K562 (cell line): ENCODE measurements around the gene HAUS2. TPM values are rescaled to one million over a fixed set of nuclear protein-coding genes. Genes with fewer than 3 reads are reported as not detected.
A peak's percentile ranks its signal among the peaks of the same experiment; 100 is the strongest.

Experiments
- ATAC-seq: fragments of 200-7000 bp; cut with Tn5 transposase; 3 replicates; pipeline ENCODE4 v1.9.1; 2020; ENCODE audit warnings: moderate library complexity
- BruUV-seq: library from RNA; stranded (reverse); fragments of 400-500 nt; replicated peaks from 2 replicates; lab custom pipeline; 2021; lab: Mats Ljungman, UMichigan
- CTCF ChIA-PET: fragments of 300-600 bp; formaldehyde crosslinking; extraction: SDS; loops from one replicate; lab custom pipeline; 2021; ENCODE audit warnings: low intra/inter-chr PET ratio; lab: Yijun Ruan, JAX
- POLR2A ChIA-PET: fragments of 300-600, 350-650 bp; sonication (Branson Sonifier 250); formaldehyde crosslinking; extraction: SDS; loops from one replicate; lab custom pipeline; 2021; ENCODE audit warnings: antibody characterized with exemption, inconsistent platforms; lab: Yijun Ruan, JAX
- DNase-seq, 4 experiments: peaks; one replicate each; pipeline versions ENCODE4 v3.0.0 to v3.0.0-alpha.2; 2011 to 2018; ENCODE audit warnings: low spot score in 3 of 4, mixed read lengths in 3 of 4; ENCODE audit errors: extremely low read depth in 1 of 4
- FAIRE-seq: peaks from 2 replicates; lab custom pipeline; 2011; peaks lifted over from hg19 to GRCh38; lab: Jason Lieb, UNC
- H2AFZ ChIP-seq: 2 replicates; pipeline ENCODE4 v1.6.0; 2011; ENCODE audit warnings: low read depth, low read length, control low read depth, inconsistent platforms
- H3K27ac ChIP-seq: fragments of 200-600 bp; 3 replicates; pipeline ENCODE4 v1.8.0; 2011; ENCODE audit warnings: low read depth, mild to moderate bottlenecking, control low read depth, inconsistent platforms, low read length, moderate library complexity, mixed read lengths; ENCODE audit errors: extremely low read depth
- H3K27me3 ChIP-seq, 2 experiments: fragments of 300-600 bp in 1 of 2; 2 replicates in 1 of 2; 3 replicates in 1 of 2; pipeline versions ENCODE4 v1.6.0 to v1.8.0; 2011; ENCODE audit warnings: inconsistent platforms in 2 of 2, low read length in 2 of 2, mild to moderate bottlenecking in 1 of 2, mixed read lengths in 1 of 2, moderate library complexity in 1 of 2; ENCODE audit not compliant: control insufficient read depth in 2 of 2, insufficient read depth in 2 of 2
- H3K36me3 ChIP-seq: fragments of 300-600 bp; 3 replicates; pipeline ENCODE4 v1.8.0; 2011; ENCODE audit warnings: mild to moderate bottlenecking, low read length, inconsistent platforms; ENCODE audit not compliant: control insufficient read depth, insufficient read depth
- H3K4me1 ChIP-seq, 2 experiments: fragments of 200-600 bp in 1 of 2; replicated peaks in 1 of 2; 2 replicates in 1 of 2; 3 replicates in 1 of 2; pipeline versions ENCODE4 v1.5.1 to v1.8.0; 2011; ENCODE audit warnings: inconsistent platforms in 2 of 2, low read length in 2 of 2, mild to moderate bottlenecking in 1 of 2, mixed read lengths in 1 of 2, moderate library complexity in 1 of 2; ENCODE audit not compliant: control insufficient read depth in 2 of 2, insufficient read depth in 2 of 2
- H3K4me2 ChIP-seq: 2 replicates; pipeline ENCODE4 v1.6.1; 2011; ENCODE audit warnings: low read length, control low read depth, inconsistent platforms, mixed read lengths; ENCODE audit not compliant: insufficient read depth
- H3K4me3 ChIP-seq: fragments of 200-600 bp; sonication (generic), shearing (Covaris generic); 2 replicates; pipeline ENCODE4 v1.5.1; 2016; ENCODE audit warnings: control low read depth, inconsistent platforms
- H3K79me2 ChIP-seq: fragments of 200-600 bp; 3 replicates; pipeline ENCODE4 v1.8.0; 2011; ENCODE audit warnings: low read length, inconsistent platforms; ENCODE audit not compliant: control insufficient read depth, insufficient read depth
- H3K9ac ChIP-seq, 2 experiments: 2 replicates each; pipeline versions ENCODE4 v1.6.0 to v1.6.1; 2011; ENCODE audit warnings: low read depth in 2 of 2, low read length in 2 of 2, control low read depth in 1 of 2, inconsistent platforms in 1 of 2, mild to moderate bottlenecking in 1 of 2, mixed read lengths in 1 of 2; ENCODE audit not compliant: insufficient read depth in 1 of 2
- H3K9me1 ChIP-seq: one replicate; pipeline ENCODE4 v1.6.0; 2011; ENCODE audit warnings: inconsistent platforms, mild to moderate bottlenecking, low read length, moderate library complexity; ENCODE audit not compliant: control insufficient read depth, insufficient read depth
- H3K9me3 ChIP-seq: replicated peaks from 2 replicates; pipeline ENCODE4 v1.5.1; 2011; ENCODE audit warnings: low read depth, low read length, inconsistent platforms; ENCODE audit not compliant: control insufficient read depth, insufficient read depth
- H4K20me1 ChIP-seq: replicated peaks from 2 replicates; pipeline ENCODE4 v1.6.1; 2011; ENCODE audit warnings: low read length, inconsistent platforms, mixed read lengths; ENCODE audit not compliant: control insufficient read depth, insufficient read depth
- GATAD2B ChIP-seq: fragments of 450-650 bp; IDR thresholded peaks from 2 replicates; pipeline ENCODE4 v1.6.1; 2017; ENCODE audit warnings: mild to moderate bottlenecking, borderline replicate concordance
- HDAC6 ChIP-seq: IDR thresholded peaks from 2 replicates; pipeline ENCODE4 v1.6.1; 2012; ENCODE audit warnings: low read depth, mild to moderate bottlenecking, control low read depth, inconsistent platforms, low read length, moderate library complexity
- ILF3 ChIP-seq: fragments of 450-650 bp; IDR thresholded peaks from 2 replicates; pipeline ENCODE4 v1.6.1; 2018; ENCODE audit warnings: antibody characterized with exemption, mild to moderate bottlenecking, moderate library complexity, borderline replicate concordance
- JUN ChIP-seq, 2 experiments: sonication (generic) in 1 of 2; formaldehyde crosslinking in 1 of 2; IDR thresholded peaks; 2 replicates each; pipeline versions ENCODE4 v1.6.1 to v1.8.0; 2012 to 2022; ENCODE audit warnings: borderline replicate concordance in 2 of 2, mild to moderate bottlenecking in 2 of 2, improper control_type of control experiment in 1 of 2, low read depth in 1 of 2, low read length in 1 of 2, missing genetic modification reagents in 1 of 2
- KAT7 ChIP-seq: sonication (generic); formaldehyde crosslinking; IDR thresholded peaks from 2 replicates; pipeline ENCODE4 v1.8.0; 2022; ENCODE audit warnings: missing genetic modification reagents, mild to moderate bottlenecking, borderline replicate concordance
- MCM2 ChIP-seq: fragments of 450-650 bp; IDR thresholded peaks from 2 replicates; pipeline ENCODE4 v1.6.1; 2017; ENCODE audit warnings: low read depth, mild to moderate bottlenecking
- MIER1 ChIP-seq: fragments of 450-650 bp; IDR thresholded peaks from 2 replicates; pipeline ENCODE4 v1.6.1; 2016; ENCODE audit warnings: antibody characterized with exemption, mild to moderate bottlenecking, low read depth
- RB1 ChIP-seq: fragments of 450-650 bp; IDR thresholded peaks from 2 replicates; pipeline ENCODE4 v1.6.1; 2017; ENCODE audit warnings: low read depth, mild to moderate bottlenecking
- RBBP5 ChIP-seq: fragments of 200-600 bp; sonication (generic); IDR thresholded peaks from 2 replicates; pipeline ENCODE4 v1.6.1; 2012; ENCODE audit warnings: borderline replicate concordance, mild to moderate bottlenecking, low read length, control low read depth, inconsistent platforms; ENCODE audit not compliant: insufficient read depth, poor library complexity, severe bottlenecking
- SMC3 ChIP-seq: conservative IDR thresholded peaks from 2 replicates; pipeline ENCODE4 v1.6.1; 2011; ENCODE audit warnings: low read depth, low read length, improper control_type of control experiment; ENCODE audit not compliant: insufficient read depth
- TAF9B ChIP-seq: fragments of 450-650 bp; IDR thresholded peaks from 2 replicates; pipeline ENCODE4 v1.6.1; 2018; ENCODE audit warnings: mild to moderate bottlenecking; ENCODE audit not compliant: partially characterized antibody
- ZNF239 ChIP-seq: fragments of 250-450 bp; sonication (Bioruptor Pico); IDR thresholded peaks from 2 replicates; pipeline ENCODE4 v1.4.0; 2020; ENCODE audit warnings: mild to moderate bottlenecking
- WGBS: fragments of 100-300 bp; shearing (Covaris generic); methylation state at CpG from one replicate; pipeline ENCODE4 v1.1.6; 2016; ENCODE audit warnings: low coverage, mixed read lengths; ENCODE audit not compliant: insufficient coverage; ENCODE audit errors: missing lambda C conversion rate; 5-methylcytosine and 5-hydroxymethylcytosine counted together
- in situ Hi-C: fragments of 300-500 bp; cut with MboI; formaldehyde crosslinking; loops from 4 replicates; pipeline ENCODE4 v1.15.0; 2018; ENCODE audit warnings: inconsistent platforms, mixed read lengths
- intact Hi-C: fragments of 100-400 bp; cut with micrococcal nuclease; formaldehyde crosslinking; loops from 2 replicates; pipeline ENCODE4 v1.14.2; 2022
- polyA plus RNA-seq, 8 experiments: library from polyadenylated mRNA; depleted of rRNA in 4 of 8; stranded (reverse) in 5 of 8; unstranded in 3 of 8; fragments of >200 nt; fragmentation: Nextera tagmentation in 2 of 8; fragmentation: Illumina TruSeq in 1 of 8; extraction: Ambion mirVana in 2 of 8; extraction: Trizol in 1 of 8; gene quantifications; 2 replicates each; pipeline versions ENCODE4 v1.2.1 to v1.2.3, GENCODE V29; 2011 to 2014; ENCODE audit warnings: inconsistent platforms in 1 of 8, missing spikeins in 1 of 8
- total RNA-seq, 7 experiments: library from RNA; depleted of rRNA in 6 of 7; stranded (reverse); fragments of >200 nt in 6 of 7; fragmentation: Illumina TruSeq in 2 of 7; extraction: Trizol in 2 of 7; gene quantifications; 2 replicates each; pipeline versions ENCODE4 v1.2.1 to v1.2.3, GENCODE V29; 2011 to 2021; ENCODE audit warnings: low replicate concordance in 1 of 7
- TF ChIP-seq, protein P1 (sequence below): sonication (generic); formaldehyde crosslinking; IDR thresholded peaks from 2 replicates; pipeline ENCODE4 v1.8.0; 2022; ENCODE audit warnings: mild to moderate bottlenecking, missing genetic modification reagents
- TF ChIP-seq, protein P2 (sequence below), 2 experiments: fragments of 450-650 bp; IDR thresholded peaks; 2 replicates each; pipeline ENCODE4 v1.6.1; 2018; ENCODE audit warnings: mild to moderate bottlenecking in 2 of 2, low read depth in 1 of 2; ENCODE audit not compliant: partially characterized antibody in 2 of 2
- TF ChIP-seq, protein P3 (sequence below): fragments of 250-450 bp; sonication (Bioruptor Pico); IDR thresholded peaks from 2 replicates; pipeline ENCODE4 v1.5.0; 2021

HAUS2 gene
- total and polyA plus RNA-seq, 9 of the 15 experiments (the other 6 are each of a cell fraction or from before 2014, with no cell fraction given) = 30.6 to 64.9 (median 54.1) TPM

DNA sequence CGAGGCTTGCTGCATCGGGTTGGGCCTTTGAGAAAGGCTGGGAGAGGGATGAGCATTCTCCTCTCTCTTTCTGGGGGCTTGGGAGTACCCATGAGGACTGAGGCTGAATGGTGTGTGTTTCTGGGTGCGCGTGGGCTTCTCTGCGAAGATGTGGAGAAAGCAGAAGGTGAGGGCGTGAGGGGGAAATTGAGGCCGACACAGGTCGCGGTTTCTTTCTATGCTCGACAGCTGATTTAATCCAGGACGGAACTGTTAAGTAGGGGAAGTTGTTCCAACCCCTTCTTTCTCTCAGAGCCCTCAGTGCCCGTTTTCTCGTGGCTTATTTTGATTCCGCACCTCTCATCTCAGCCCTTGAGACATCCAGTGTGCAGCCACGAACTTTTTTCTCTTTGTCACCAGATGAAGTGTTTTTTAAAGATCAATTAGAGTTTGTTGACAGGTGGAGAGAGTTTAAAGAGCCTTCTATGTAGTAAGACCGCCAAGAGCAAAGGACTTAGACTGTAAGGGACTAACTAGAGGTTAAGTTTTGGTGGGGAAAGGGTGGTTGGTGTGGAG, 27.5 kb downstream of the HAUS2 start:
- Histone ChIP-seq H3K4me3 (peak overlapping the region; percentile 51), H2AFZ (peak overlapping the region; percentile 89), H3K27ac (no peak overlapping the region), H3K9me3 (no peaks in the 10 kb centered on the region), H3K36me3 (no peaks in the 10 kb centered on the region), H3K4me1 (peaks cover 18 to 30% of the 10 kb centered on the region in 2 experiments; a peak in 4 of 5 replicates), H3K9me1 (no peaks in the 10 kb centered on the region), H3K27me3 (no peaks in the 10 kb centered on the region), H3K4me2 (peak overlapping the region; percentile 79), H3K79me2 (peaks cover 17% of the 10 kb centered on the region; the same call in 2 of the 3 replicates), H4K20me1 (0 out of 2 replicates have a peak, but pooled peaks cover 3% of the 10 kb centered on the region), H3K9ac (peak overlapping the region; percentile 56 to 92)
- 19% methylated on average over 11 of the region's 16 CpGs for WGBS
- no peak for DNase-seq
- BruUV-seq = no TSS peak
- intact Hi-C loops (no loop called here), in situ Hi-C loops (no loop called here)
- CTCF ChIA-PET = no interaction called here
- ATAC-seq = no peak
- FAIRE-seq = no peak
- POLR2A ChIA-PET = interaction anchor here (0.6 to 3.7 kb wide), 11 partner anchors 8 to 63 kb away, joined by 3 to 26 read pairs (median 5); partner anchors contain the start of genes HAUS2 and LRRC57
- peak; percentile 32 for TF ChIP-seq RBBP5
- TF ChIP-seq MIER1 = no peak
- TF ChIP-seq ILF3 = no peak
- no peak for TF ChIP-seq GATAD2B
- no peak for TF ChIP-seq SMC3
- no peak for TF ChIP-seq TAF9B
- TF ChIP-seq, protein P1, sequence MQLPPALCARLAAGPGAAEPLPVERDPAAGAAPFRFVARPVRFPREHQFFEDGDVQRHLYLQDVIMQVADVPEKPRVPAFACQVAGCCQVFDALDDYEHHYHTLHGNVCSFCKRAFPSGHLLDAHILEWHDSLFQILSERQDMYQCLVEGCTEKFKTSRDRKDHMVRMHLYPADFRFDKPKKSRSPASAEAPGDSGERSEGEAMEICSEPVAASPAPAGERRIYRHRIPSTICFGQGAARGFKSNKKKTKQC (CRISPR knock-in tag) = 0 out of 2 replicates have a peak, but pooled peaks have one; percentile 1
- TF ChIP-seq, protein P2, sequence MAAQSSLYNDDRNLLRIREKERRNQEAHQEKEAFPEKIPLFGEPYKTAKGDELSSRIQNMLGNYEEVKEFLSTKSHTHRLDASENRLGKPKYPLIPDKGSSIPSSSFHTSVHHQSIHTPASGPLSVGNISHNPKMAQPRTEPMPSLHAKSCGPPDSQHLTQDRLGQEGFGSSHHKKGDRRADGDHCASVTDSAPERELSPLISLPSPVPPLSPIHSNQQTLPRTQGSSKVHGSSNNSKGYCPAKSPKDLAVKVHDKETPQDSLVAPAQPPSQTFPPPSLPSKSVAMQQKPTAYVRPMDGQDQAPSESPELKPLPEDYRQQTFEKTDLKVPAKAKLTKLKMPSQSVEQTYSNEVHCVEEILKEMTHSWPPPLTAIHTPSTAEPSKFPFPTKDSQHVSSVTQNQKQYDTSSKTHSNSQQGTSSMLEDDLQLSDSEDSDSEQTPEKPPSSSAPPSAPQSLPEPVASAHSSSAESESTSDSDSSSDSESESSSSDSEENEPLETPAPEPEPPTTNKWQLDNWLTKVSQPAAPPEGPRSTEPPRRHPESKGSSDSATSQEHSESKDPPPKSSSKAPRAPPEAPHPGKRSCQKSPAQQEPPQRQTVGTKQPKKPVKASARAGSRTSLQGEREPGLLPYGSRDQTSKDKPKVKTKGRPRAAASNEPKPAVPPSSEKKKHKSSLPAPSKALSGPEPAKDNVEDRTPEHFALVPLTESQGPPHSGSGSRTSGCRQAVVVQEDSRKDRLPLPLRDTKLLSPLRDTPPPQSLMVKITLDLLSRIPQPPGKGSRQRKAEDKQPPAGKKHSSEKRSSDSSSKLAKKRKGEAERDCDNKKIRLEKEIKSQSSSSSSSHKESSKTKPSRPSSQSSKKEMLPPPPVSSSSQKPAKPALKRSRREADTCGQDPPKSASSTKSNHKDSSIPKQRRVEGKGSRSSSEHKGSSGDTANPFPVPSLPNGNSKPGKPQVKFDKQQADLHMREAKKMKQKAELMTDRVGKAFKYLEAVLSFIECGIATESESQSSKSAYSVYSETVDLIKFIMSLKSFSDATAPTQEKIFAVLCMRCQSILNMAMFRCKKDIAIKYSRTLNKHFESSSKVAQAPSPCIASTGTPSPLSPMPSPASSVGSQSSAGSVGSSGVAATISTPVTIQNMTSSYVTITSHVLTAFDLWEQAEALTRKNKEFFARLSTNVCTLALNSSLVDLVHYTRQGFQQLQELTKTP (IDR thresholded peaks at IDR 0.05; ENCODE audit: low read depth in 1 of 2, partially characterized antibody in 2 of 2) = no peak
- TF ChIP-seq HDAC6 = no peak
- TF ChIP-seq, protein P3, sequence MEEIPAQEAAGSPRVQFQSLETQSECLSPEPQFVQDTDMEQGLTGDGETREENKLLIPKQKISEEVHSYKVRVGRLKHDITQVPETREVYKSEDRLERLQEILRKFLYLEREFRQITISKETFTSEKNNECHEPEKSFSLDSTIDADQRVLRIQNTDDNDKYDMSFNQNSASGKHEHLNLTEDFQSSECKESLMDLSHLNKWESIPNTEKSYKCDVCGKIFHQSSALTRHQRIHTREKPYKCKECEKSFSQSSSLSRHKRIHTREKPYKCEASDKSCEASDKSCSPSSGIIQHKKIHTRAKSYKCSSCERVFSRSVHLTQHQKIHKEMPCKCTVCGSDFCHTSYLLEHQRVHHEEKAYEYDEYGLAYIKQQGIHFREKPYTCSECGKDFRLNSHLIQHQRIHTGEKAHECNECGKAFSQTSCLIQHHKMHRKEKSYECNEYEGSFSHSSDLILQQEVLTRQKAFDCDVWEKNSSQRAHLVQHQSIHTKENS (CRISPR knock-in tag) = no peak
- no peak for TF ChIP-seq RB1
- TF ChIP-seq JUN (IDR thresholded peaks at IDR 0.05; ENCODE audit: borderline replicate concordance, low read depth, low read length) = no peak
- 0 out of 2 replicates have a peak, but pooled peaks have one; percentile 9 for TF ChIP-seq JUN (CRISPR knock-in tag; IDR thresholded peaks at IDR 0.05; ENCODE audit: borderline replicate concordance)
- TF ChIP-seq ZNF239 (CRISPR knock-in tag) = no peak
- no peak for TF ChIP-seq MCM2
- 0 out of 2 replicates have a peak, but pooled peaks have one; percentile 47 for TF ChIP-seq KAT7
